Tracheal epithelial cell (primary cell): Measurements from ENCODE around the gene CCT8L2. TPM values are rescaled to one million over a fixed set of nuclear protein-coding genes. Genes with fewer than 3 reads are reported as not detected.

Experiments used
- total RNA-seq: library from RNA; depleted of rRNA; stranded (reverse); fragments of >200 nt; gene quantifications from 2 replicates; pipeline ENCODE4 v1.2.1, GENCODE V29; 2014

CCT8L2 gene, protein sequence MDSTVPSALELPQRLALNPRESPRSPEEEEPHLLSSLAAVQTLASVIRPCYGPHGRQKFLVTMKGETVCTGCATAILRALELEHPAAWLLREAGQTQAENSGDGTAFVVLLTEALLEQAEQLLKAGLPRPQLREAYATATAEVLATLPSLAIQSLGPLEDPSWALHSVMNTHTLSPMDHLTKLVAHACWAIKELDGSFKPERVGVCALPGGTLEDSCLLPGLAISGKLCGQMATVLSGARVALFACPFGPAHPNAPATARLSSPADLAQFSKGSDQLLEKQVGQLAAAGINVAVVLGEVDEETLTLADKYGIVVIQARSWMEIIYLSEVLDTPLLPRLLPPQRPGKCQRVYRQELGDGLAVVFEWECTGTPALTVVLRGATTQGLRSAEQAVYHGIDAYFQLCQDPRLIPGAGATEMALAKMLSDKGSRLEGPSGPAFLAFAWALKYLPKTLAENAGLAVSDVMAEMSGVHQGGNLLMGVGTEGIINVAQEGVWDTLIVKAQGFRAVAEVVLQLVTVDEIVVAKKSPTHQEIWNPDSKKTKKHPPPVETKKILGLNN
- not detected in 2 replicates for total RNA-seq

DNA sequence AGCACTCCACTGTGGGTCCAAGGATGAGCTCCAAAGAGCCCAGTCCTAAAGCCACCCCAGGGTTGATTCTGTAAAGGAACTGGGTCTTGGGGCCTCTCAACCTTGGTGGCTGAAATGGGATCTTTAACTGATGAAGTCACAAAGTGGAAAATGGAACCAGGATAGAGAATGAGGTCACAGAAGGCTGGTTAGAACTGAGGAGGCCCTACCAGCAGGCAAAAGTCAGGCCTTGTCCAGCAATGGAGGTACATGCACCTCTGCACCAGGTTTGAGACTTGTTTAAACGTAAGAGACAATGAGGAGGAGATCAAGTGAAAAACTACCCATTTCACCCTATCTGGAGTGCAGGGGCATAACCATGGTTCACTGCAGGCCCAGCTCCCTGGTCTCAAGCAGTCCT is at the start of gene CCT8L2:
TSS of gene CCT8L2 (minus strand) at position 101 of the 400 bp plus-strand sequence. CDS start 260 bp downstream, outside the sequence.

Other genes starting within 250 kb of the CCT8L2 start
- gene XKR3, start 232.6 kb upstream of the CCT8L2 start, total RNA-seq, result not detected in 2 replicates